GM12872 (cell line): ENCODE measurements around the gene SHISA9.

Source experiments
- CTCF ChIP-seq: IDR thresholded peaks from 3 replicates; pipeline ENCODE4 v1.5.1; 2011; ENCODE audit warnings: low read depth, mild to moderate bottlenecking, low read length, moderate library complexity; ENCODE audit not compliant: insufficient read depth

Gene SHISA9

GRCh38 chr16:12930881-12931280 lies 29.5 kb downstream of the SHISA9 start:
- TF ChIP-seq CTCF: no peak

- TF ChIP-seq CTCF: no peak
Observed at GRCh38 chr16:12936391-12936790, 35.0 kb downstream of the SHISA9 start.

- no peak for TF ChIP-seq CTCF
Observed at GRCh38 chr16:12941896-12942295, 40.5 kb downstream of the SHISA9 start.

GRCh38 chr16:12942861-12943260 lies 41.5 kb downstream of the SHISA9 start:
- TF ChIP-seq CTCF: no peak

- no peak for TF ChIP-seq CTCF
Observed at GRCh38 chr16:12944300-12944699, 42.9 kb downstream of the SHISA9 start.

GRCh38 chr16:12951392-12951791 lies 50.0 kb downstream of the SHISA9 start:
- TF ChIP-seq CTCF: no peak

- TF ChIP-seq CTCF: no peak
Observed at GRCh38 chr16:12951976-12952375, 50.6 kb downstream of the SHISA9 start.

- TF ChIP-seq CTCF: no peak
Observed at GRCh38 chr16:12958366-12958765, 57.0 kb downstream of the SHISA9 start.
